ENCODE results near the gene CNIH1. TPM values are rescaled to one million over a fixed set of nuclear protein-coding genes. Genes with fewer than 3 reads are reported as not detected.

The CNIH1 gene
- total and polyA plus RNA-seq, 2 of the 13 experiments (the other 11 are each of a cell fraction or from before 2014, with no cell fraction given) = 166 to 421 TPM

- TF ChIP-seq KAT8 (CRISPR knock-in tag; IDR thresholded peaks at IDR 0.05) (no peak), HNRNPL (IDR thresholded peaks at IDR 0.05; ENCODE audit: low read depth, low read length) (no peak), TERF1 (CRISPR knock-in tag; IDR thresholded peaks at IDR 0.05) (no peak), TBX3 (IDR thresholded peaks at IDR 0.05; ENCODE audit: borderline replicate concordance) (peak; percentile 77), HOXA7 (CRISPR knock-in tag; IDR thresholded peaks at IDR 0.05) (no peak), DNMT1 (CRISPR knock-in tag; IDR thresholded peaks at IDR 0.05) (no peak), CEBPB (IDR thresholded peaks at IDR 0.05; ENCODE audit: borderline replicate concordance, low read depth, low read length) (peak; percentile 28; the same call in 1 of the 2 replicates)
Observed at GRCh38 chr14:54374117-54374884, 66.9 kb downstream of the CNIH1 start (continued).

Other genes with a start within 250 kb of the CNIH1 start
- 88.9 and 111 TPM in 2 replicates for gene CDKN3, start 44.4 kb downstream of the CNIH1 start, total RNA-seq (2016; rRNA removed; fragmentation: Illumina TruSeq; extraction: Trizol)
- gene CDKN3, start 44.4 kb downstream of the CNIH1 start, polyA plus RNA-seq (2011; rRNA removed) = 35.6 and 63.0 TPM in 2 replicates
- gene GMFB, start 47.6 kb upstream of the CNIH1 start, total RNA-seq (2016; rRNA removed; fragmentation: Illumina TruSeq; extraction: Trizol) = 68.2 and 103 TPM in 2 replicates
- 12.9 and 17.3 TPM in 2 replicates for gene GMFB, start 47.6 kb upstream of the CNIH1 start, polyA plus RNA-seq (2011; rRNA removed)
- gene CGRRF1, start 68.5 kb upstream of the CNIH1 start, total RNA-seq (2016; rRNA removed; fragmentation: Illumina TruSeq; extraction: Trizol) = 13.3 and 18.2 TPM in 2 replicates
- gene CGRRF1, start 68.5 kb upstream of the CNIH1 start, polyA plus RNA-seq (2011; rRNA removed) = 11.3 and 16.8 TPM in 2 replicates
- gene SAMD4A, start 125.8 kb upstream of the CNIH1 start, total RNA-seq (2016; rRNA removed; fragmentation: Illumina TruSeq; extraction: Trizol) = 6.9 and 13.0 TPM in 2 replicates
- 11.7 and 11.8 TPM in 2 replicates for gene SAMD4A, start 125.8 kb upstream of the CNIH1 start, polyA plus RNA-seq (2011; rRNA removed)

All from HepG2 (cell line).